Measurements from ENCODE around the gene RSRC1. TPM values are rescaled to one million over a fixed set of nuclear protein-coding genes. Genes with fewer than 3 reads are reported as not detected.

The RSRC1 gene
- total RNA-seq, 1 donor from 2014 or later: 39.9 TPM

GRCh38 chr3:158479051-158479450 lies 369.2 kb downstream of the RSRC1 start:
- Mint-ChIP-seq H3K27me3 (no peaks in the 10 kb centered on the region), H3K36me3 (ENCODE audit: low read depth) (no peaks in the 10 kb centered on the region), H3K4me1 (no peaks in the 10 kb centered on the region), H3K4me3 (no peak overlapping the region), H3K9me3 (no peaks in the 10 kb centered on the region), H3K27ac (no peak overlapping the region)
- no peak for TF ChIP-seq CTCF (IDR thresholded peaks at IDR 0.05)
- intact Hi-C loops (cut with micrococcal nuclease): no loop called here
- POLR2A ChIA-PET: no interaction called here
- CTCF ChIA-PET: no interaction called here
- DNase-seq (no peak), ATAC-seq (ENCODE audit: low read depth) (no peak)

- Mint-ChIP-seq H3K4me1 (no peaks in the 10 kb centered on the region), H3K27ac (no peak overlapping the region), H3K36me3 (ENCODE audit: low read depth) (no peaks in the 10 kb centered on the region), H3K9me3 (no peaks in the 10 kb centered on the region), H3K4me3 (no peak overlapping the region), H3K27me3 (no peaks in the 10 kb centered on the region)
- no peak for DNase-seq
- intact Hi-C loops (cut with micrococcal nuclease): no loop called here
- ATAC-seq (ENCODE audit: low read depth): no peak
- ChIA-PET POLR2A (no interaction called here), CTCF (no interaction called here)
- no peak for TF ChIP-seq CTCF (IDR thresholded peaks at IDR 0.05)
Measured at GRCh38 chr3:158483701-158484235, 373.9 kb downstream of the RSRC1 start.

GRCh38 chr3:158486200-158486599 lies 376.3 kb downstream of the RSRC1 start:
- ATAC-seq (ENCODE audit: low read depth): no peak
- POLR2A ChIA-PET: interaction anchor here (0.6 kb wide), 1 partner anchor 8 kb away, joined by 6 read pairs; no protein-coding TSS in a partner anchor
- Mint-ChIP-seq H3K9me3 (peaks cover 4% of the 10 kb centered on the region), H3K4me1 (no peaks in the 10 kb centered on the region), H3K4me3 (no peak overlapping the region), H3K27ac (no peak overlapping the region), H3K27me3 (no peaks in the 10 kb centered on the region), H3K36me3 (ENCODE audit: low read depth) (no peaks in the 10 kb centered on the region)
- no peak for DNase-seq
- CTCF ChIA-PET: no interaction called here
- intact Hi-C loops (cut with micrococcal nuclease): no loop called here
- no peak for TF ChIP-seq CTCF (IDR thresholded peaks at IDR 0.05)

GRCh38 chr3:158488670-158489069 lies 378.8 kb downstream of the RSRC1 start:
- intact Hi-C loops (cut with micrococcal nuclease): no loop called here
- ChIA-PET CTCF (no interaction called here), POLR2A (no interaction called here)
- H3K4me3 Mint-ChIP-seq: no peak overlapping the region
- ATAC-seq (ENCODE audit: low read depth) (no peak), DNase-seq (no peak)
- TF ChIP-seq CTCF (IDR thresholded peaks at IDR 0.05): no peak
- no peak overlapping the region for H3K27ac Mint-ChIP-seq
- H3K36me3 Mint-ChIP-seq (ENCODE audit: low read depth): peaks cover 3% of the 10 kb centered on the region
- H3K27me3 Mint-ChIP-seq: no peaks in the 10 kb centered on the region
- peaks cover 6% of the 10 kb centered on the region for H3K9me3 Mint-ChIP-seq
- H3K4me1 Mint-ChIP-seq: no peaks in the 10 kb centered on the region

DNA sequence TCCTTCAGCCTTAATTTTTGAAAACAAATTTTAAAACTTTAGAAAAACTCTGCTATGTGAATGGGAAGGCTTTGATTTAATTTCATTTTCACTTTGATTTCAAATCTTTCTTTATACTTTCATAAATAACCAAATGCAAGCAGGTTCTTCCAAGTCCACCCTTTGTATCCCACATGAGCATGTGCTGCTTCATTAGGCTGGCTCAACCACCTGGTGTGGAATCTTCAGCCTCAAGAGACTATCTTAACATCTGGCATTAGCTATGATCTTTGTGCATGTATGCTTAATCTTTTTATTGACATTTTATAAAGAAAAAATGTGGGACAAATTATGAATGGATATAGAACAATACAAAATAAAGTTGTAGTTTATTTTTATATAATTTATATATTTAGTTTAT lies 379.3 kb downstream of the RSRC1 start:
- ChIA-PET POLR2A (no interaction called here), CTCF (no interaction called here)
- intact Hi-C loops (cut with micrococcal nuclease): no loop called here
- no peak overlapping the region for H3K27ac Mint-ChIP-seq
- no peaks in the 10 kb centered on the region for H3K4me1 Mint-ChIP-seq
- ATAC-seq (ENCODE audit: low read depth) (no peak), DNase-seq (no peak)
- peaks cover 6% of the 10 kb centered on the region for H3K9me3 Mint-ChIP-seq
- no peaks in the 10 kb centered on the region for H3K27me3 Mint-ChIP-seq
- no peak overlapping the region for H3K4me3 Mint-ChIP-seq
- peaks cover 3% of the 10 kb centered on the region for H3K36me3 Mint-ChIP-seq (ENCODE audit: low read depth)
- no peak for TF ChIP-seq CTCF (IDR thresholded peaks at IDR 0.05)

Data from activated B cell treated with CpG ODN at 0.5 μM for 24 hours (primary cell).